ENCODE results near the gene RAP1GDS1.

DNA sequence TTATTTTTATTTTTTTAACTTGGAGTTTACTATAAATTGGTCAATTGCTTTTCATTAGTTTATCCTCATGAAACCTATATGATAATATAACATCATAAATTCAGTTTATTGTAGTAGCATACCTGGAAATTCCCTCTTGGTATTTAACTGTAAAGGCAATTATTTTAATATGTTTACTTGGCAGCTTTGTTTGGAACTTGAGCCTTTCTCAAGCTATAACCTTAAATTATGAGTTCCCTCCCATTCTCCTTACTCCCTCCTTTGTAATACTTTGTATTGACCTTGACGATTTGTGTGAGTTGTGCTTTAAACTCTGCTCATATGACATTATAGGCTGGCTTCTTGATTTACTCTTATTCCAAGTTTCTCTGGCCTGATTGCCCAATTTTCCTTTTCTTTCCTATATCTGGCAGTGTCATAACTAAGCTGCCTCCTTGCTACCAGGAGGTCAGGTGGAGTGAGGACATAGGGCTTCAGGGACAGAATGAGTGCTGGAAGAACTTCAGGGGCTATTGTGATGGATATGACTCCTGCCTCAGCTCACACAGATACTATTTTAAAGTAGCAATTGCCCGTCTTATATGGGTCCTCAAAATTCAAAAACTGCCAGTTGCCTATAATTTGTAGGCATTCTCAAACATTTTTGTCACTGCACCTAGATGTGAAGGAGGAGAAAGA, 77.7 kb downstream of the RAP1GDS1 start:
- TF ChIP-seq POLR2A (IDR thresholded peaks at IDR 0.05), result no peak
- TF ChIP-seq, protein P1, sequence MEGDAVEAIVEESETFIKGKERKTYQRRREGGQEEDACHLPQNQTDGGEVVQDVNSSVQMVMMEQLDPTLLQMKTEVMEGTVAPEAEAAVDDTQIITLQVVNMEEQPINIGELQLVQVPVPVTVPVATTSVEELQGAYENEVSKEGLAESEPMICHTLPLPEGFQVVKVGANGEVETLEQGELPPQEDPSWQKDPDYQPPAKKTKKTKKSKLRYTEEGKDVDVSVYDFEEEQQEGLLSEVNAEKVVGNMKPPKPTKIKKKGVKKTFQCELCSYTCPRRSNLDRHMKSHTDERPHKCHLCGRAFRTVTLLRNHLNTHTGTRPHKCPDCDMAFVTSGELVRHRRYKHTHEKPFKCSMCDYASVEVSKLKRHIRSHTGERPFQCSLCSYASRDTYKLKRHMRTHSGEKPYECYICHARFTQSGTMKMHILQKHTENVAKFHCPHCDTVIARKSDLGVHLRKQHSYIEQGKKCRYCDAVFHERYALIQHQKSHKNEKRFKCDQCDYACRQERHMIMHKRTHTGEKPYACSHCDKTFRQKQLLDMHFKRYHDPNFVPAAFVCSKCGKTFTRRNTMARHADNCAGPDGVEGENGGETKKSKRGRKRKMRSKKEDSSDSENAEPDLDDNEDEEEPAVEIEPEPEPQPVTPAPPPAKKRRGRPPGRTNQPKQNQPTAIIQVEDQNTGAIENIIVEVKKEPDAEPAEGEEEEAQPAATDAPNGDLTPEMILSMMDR (IDR thresholded peaks at IDR 0.05), result no peak

All from adrenal gland (tissue), 5 donors.